Measurements from ENCODE around the gene IWS1. TPM values are rescaled to one million over a fixed set of nuclear protein-coding genes. Genes with fewer than 3 reads are reported as not detected.

The IWS1 gene
- total RNA-seq, 1 experiment from 2014 or later: 46.6 TPM

DNA sequence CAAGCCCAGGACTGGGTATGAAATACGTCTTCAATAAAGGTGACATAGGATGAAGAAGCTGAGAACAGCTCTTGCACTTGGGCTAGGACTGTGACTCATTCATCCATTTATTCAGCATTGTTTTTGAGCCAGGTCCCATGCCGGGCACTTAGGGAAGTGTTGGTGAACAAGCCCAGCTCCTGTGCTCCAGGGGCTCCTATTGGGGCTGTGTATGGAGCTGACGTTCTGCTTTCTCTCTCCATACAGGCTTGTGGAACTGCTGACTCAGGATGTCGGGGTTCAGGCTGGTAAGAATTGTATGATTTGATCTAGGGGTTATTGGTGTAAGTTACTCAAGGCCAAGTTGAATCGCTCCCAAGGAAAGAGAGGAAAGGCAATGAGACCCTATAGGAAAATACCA is 33.2 kb upstream of the IWS1 start:
- Histone ChIP-seq H3K9me3 (ENCODE audit: control insufficient read depth in 1 of 2, insufficient read depth in 1 of 2, low read depth in 1 of 2, low read length in 2 of 2) (no peaks in the 10 kb centered on the region), H3K4me1 (ENCODE audit: control insufficient read depth in 1 of 2, insufficient read depth in 2 of 2, low read length in 2 of 2) (no peaks in the 10 kb centered on the region), H3K4me2 (ENCODE audit: low read length) (no peak overlapping the region), H3K27ac (ENCODE audit: low read depth, low read length) (no peak overlapping the region), H3K9ac (ENCODE audit: low read length) (no peak overlapping the region), H4K20me1 (ENCODE audit: insufficient read depth) (no peaks in the 10 kb centered on the region), H3K36me3 (ENCODE audit: control insufficient read depth in 1 of 2, insufficient read depth in 2 of 2, low read length in 2 of 2) (no peaks in the 10 kb centered on the region), H3K4me3 (replicated peaks in 1 of 2; ENCODE audit: low read depth in 1 of 2, low read length in 2 of 2) (no peak overlapping the region), H3K9me2 (ENCODE audit: insufficient read depth) (no peaks in the 10 kb centered on the region), H3K27me3 (ENCODE audit: insufficient read depth, low read length) (peaks cover 8% of the 10 kb centered on the region; the same call in 1 of the 2 replicates), H3K79me2 (ENCODE audit: insufficient read depth, low read length) (no peaks in the 10 kb centered on the region), H2AFZ (ENCODE audit: low read depth, low read length, poor library complexity, severe bottlenecking) (no peak overlapping the region)
- CTCF ChIA-PET: no interaction called here
- TF ChIP-seq RAD21 (IDR thresholded peaks at IDR 0.05; ENCODE audit: low read depth) (no peak), POLR2AphosphoS5 (IDR thresholded peaks at IDR 0.05; ENCODE audit: low read depth, low read length) (no peak), TCF7L2 (IDR thresholded peaks at IDR 0.05; ENCODE audit: borderline replicate concordance, extremely low read depth, insufficient read depth, insufficient read length) (no peak), ZNF274 (IDR thresholded peaks at IDR 0.05; ENCODE audit: low read depth, low read length) (no peak), JUND (IDR thresholded peaks at IDR 0.05) (no peak), POLR2A (IDR thresholded peaks at IDR 0.05; ENCODE audit: borderline replicate concordance, extremely low read depth, insufficient read depth, insufficient read length) (no peak), SRF (IDR thresholded peaks at IDR 0.05; ENCODE audit: low read depth) (no peak), CEBPB (IDR thresholded peaks at IDR 0.05; ENCODE audit: low read depth) (no peak), EZH2phosphoT487 (IDR thresholded peaks at IDR 0.05; ENCODE audit: borderline replicate concordance) (no peak), EGR1 (IDR thresholded peaks at IDR 0.05; ENCODE audit: low read depth) (no peak), MAX (IDR thresholded peaks at IDR 0.05) (no peak), YY1 (IDR thresholded peaks at IDR 0.05; ENCODE audit: extremely low read depth, insufficient replicate concordance, low read depth, low read length) (no peak), ELF1 (IDR thresholded peaks at IDR 0.05; ENCODE audit: borderline replicate concordance, low read depth) (no peak), SP1 (IDR thresholded peaks at IDR 0.05; ENCODE audit: low read depth) (no peak), CTCF (IDR thresholded peaks at IDR 0.05 in 2 of 3, conservative IDR thresholded peaks at IDR 0.05 in 1 of 3; ENCODE audit: borderline replicate concordance in 1 of 3, insufficient read depth in 1 of 3, low read depth in 2 of 3, low read length in 2 of 3) (no peak), FOSL1 (IDR thresholded peaks at IDR 0.05; ENCODE audit: low read depth) (no peak)
- TF ChIP-seq, protein P1, sequence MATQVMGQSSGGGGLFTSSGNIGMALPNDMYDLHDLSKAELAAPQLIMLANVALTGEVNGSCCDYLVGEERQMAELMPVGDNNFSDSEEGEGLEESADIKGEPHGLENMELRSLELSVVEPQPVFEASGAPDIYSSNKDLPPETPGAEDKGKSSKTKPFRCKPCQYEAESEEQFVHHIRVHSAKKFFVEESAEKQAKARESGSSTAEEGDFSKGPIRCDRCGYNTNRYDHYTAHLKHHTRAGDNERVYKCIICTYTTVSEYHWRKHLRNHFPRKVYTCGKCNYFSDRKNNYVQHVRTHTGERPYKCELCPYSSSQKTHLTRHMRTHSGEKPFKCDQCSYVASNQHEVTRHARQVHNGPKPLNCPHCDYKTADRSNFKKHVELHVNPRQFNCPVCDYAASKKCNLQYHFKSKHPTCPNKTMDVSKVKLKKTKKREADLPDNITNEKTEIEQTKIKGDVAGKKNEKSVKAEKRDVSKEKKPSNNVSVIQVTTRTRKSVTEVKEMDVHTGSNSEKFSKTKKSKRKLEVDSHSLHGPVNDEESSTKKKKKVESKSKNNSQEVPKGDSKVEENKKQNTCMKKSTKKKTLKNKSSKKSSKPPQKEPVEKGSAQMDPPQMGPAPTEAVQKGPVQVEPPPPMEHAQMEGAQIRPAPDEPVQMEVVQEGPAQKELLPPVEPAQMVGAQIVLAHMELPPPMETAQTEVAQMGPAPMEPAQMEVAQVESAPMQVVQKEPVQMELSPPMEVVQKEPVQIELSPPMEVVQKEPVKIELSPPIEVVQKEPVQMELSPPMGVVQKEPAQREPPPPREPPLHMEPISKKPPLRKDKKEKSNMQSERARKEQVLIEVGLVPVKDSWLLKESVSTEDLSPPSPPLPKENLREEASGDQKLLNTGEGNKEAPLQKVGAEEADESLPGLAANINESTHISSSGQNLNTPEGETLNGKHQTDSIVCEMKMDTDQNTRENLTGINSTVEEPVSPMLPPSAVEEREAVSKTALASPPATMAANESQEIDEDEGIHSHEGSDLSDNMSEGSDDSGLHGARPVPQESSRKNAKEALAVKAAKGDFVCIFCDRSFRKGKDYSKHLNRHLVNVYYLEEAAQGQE (IDR thresholded peaks at IDR 0.05; ENCODE audit: low read depth): no peak
- no peak for ATAC-seq
- no peak for DNase-seq (ENCODE audit: low read depth, low spot score)
- RAD21 ChIA-PET (ENCODE audit: low non-redundant PET in 1 of 2, low total read pairs in 2 of 2, uncharacterized antibody in 2 of 2, unreplicated experiment in 2 of 2): no interaction called here
- BruUV-seq (replicated peaks): no TSS peak
- POLR2A ChIA-PET: no interaction called here
- intact Hi-C loops (cut with micrococcal nuclease): no loop called here

Data from HCT116 (cell line).